Thoracic aorta (tissue), 2 donors: ENCODE results near the gene DYNC1LI2. TPM values are rescaled to one million over a fixed set of nuclear protein-coding genes. Genes with fewer than 3 reads are reported as not detected.
"Not testable (repeated sequence)": the region's sequence is repeated elsewhere in the genome, so short reads cannot be mapped to it uniquely, and the experiment has no call there.

Source experiments
- ATAC-seq: fragments of 150-250 bp; one replicate; pipeline ENCODE4 v1.8.0; 2017; ENCODE audit warnings: low read depth; ENCODE audit not compliant: insufficient number of reproducible peaks, low FRiP score
- DNase-seq: peaks from one replicate; pipeline ENCODE4 v3.0.0-alpha.2; 2020; ENCODE audit warnings: low spot score
- H3K27ac ChIP-seq, 2 donors: fragments of 200-600 bp; sonication (generic); 1 replicate in 1 of 2; 2 replicates in 1 of 2; pipeline ENCODE4 v1.5.1; 2016; ENCODE audit warnings: mild to moderate bottlenecking in 2 of 2, moderate library complexity in 2 of 2
- H3K27me3 ChIP-seq: fragments of 200-600 bp; sonication (generic); replicated peaks from 2 replicates; pipeline ENCODE4 v1.6.0; 2016; ENCODE audit warnings: mild to moderate bottlenecking; ENCODE audit not compliant: insufficient read depth
- H3K36me3 ChIP-seq: fragments of 200-600 bp; sonication (generic); one replicate; pipeline ENCODE4 v1.5.1; 2016
- H3K4me1 ChIP-seq, 2 donors: fragments of 200-600 bp; sonication (generic); 1 replicate in 1 of 2; 2 replicates in 1 of 2; pipeline versions ENCODE4 v1.5.1 to v1.6.0; 2016; ENCODE audit warnings: low read depth in 2 of 2, mild to moderate bottlenecking in 1 of 2; ENCODE audit not compliant: control insufficient read depth in 1 of 2
- H3K4me3 ChIP-seq: fragments of 200-600 bp; sonication (generic); 2 replicates; pipeline ENCODE4 v1.5.1; 2016; ENCODE audit warnings: mild to moderate bottlenecking
- H3K9me3 ChIP-seq: fragments of 200-600 bp; sonication (generic); 2 replicates; pipeline ENCODE4 v1.5.1; 2016
- CTCF ChIP-seq: fragments of 200-600 bp; sonication (generic); IDR thresholded peaks from one replicate; pipeline ENCODE4 v1.5.1; 2019; ENCODE audit warnings: antibody characterized with exemption
- total RNA-seq, 2 donors: library from RNA; depleted of rRNA; stranded (reverse); fragments of >200 nt; gene quantifications; one replicate each; pipeline versions ENCODE4 v1.1.0 to v1.2.3, GENCODE V29; 2016

DYNC1LI2 gene
- total RNA-seq, result 100 to 1,000 TPM; 110 to 200 TPM

- DNase-seq, result peak; percentile 53
- Histone ChIP-seq H3K9me3 (no peaks in the 10 kb centered on the region), H3K27me3 (no peaks in the 10 kb centered on the region), H3K27ac (peak within 1 kb of the TSS; percentile 81 to 83), H3K4me1 (peaks cover 18 to 30% of the 10 kb centered on the region in 2 donors), H3K36me3 (no peaks in the 10 kb centered on the region), H3K4me3 (peak within 1 kb of the TSS; percentile 81)
- TF ChIP-seq CTCF, result peak; percentile 75
- ATAC-seq, result peak; percentile 94
Measured at GRCh38 chr16:66751303-66751991, at the start of gene DYNC1LI2. TSS of gene DYNC1LI2 (minus strand) at chr16:66751609. CDS start at chr16:66751591, 18 bp downstream.

- no peaks in the 10 kb centered on the region for H3K9me3 ChIP-seq
- H3K36me3 ChIP-seq, result peaks cover 26% of the 10 kb centered on the region
- no peaks in the 10 kb centered on the region for H3K4me1 ChIP-seq
- H3K27ac ChIP-seq, result no peak overlapping the region
- H3K27me3 ChIP-seq, result no peaks in the 10 kb centered on the region
- H3K4me3 ChIP-seq, result no peak overlapping the region
- no peak for TF ChIP-seq CTCF
- ATAC-seq, result no peak
- DNase-seq, result no peak
Measured at GRCh38 chr16:66800856-66801255, 49.4 kb upstream of the DYNC1LI2 start.

GRCh38 chr16:66798161-66798560 is 46.8 kb upstream of the DYNC1LI2 start:
- ATAC-seq (no peak), DNase-seq (no peak)
- Histone ChIP-seq H3K36me3 (peaks cover 1% of the 10 kb centered on the region), H3K27ac (no peak overlapping the region), H3K27me3 (no peaks in the 10 kb centered on the region), H3K9me3 (no peaks in the 10 kb centered on the region), H3K4me3 (no peak overlapping the region), H3K4me1 (no peaks in the 10 kb centered on the region)
- no peak for TF ChIP-seq CTCF

GRCh38 chr16:66793984-66794383 is 42.6 kb upstream of the DYNC1LI2 start:
- not testable (repeated sequence) for H3K9me3 ChIP-seq, DNase-seq, ATAC-seq, H3K27ac ChIP-seq, H3K4me3 ChIP-seq, H3K36me3 ChIP-seq, H3K27me3 ChIP-seq, H3K4me1 ChIP-seq

GRCh38 chr16:66790130-66790733 is 38.8 kb upstream of the DYNC1LI2 start:
- Histone ChIP-seq H3K4me1 (no peaks in the 10 kb centered on the region), H3K27ac (no peak overlapping the region), H3K36me3 (no peaks in the 10 kb centered on the region), H3K9me3 (no peaks in the 10 kb centered on the region), H3K4me3 (no peak overlapping the region), H3K27me3 (no peaks in the 10 kb centered on the region)
- TF ChIP-seq CTCF, result no peak
- ATAC-seq (no peak), DNase-seq (no peak)
